Measurements from ENCODE around the gene TMEM123.

TMEM123 gene

DNA sequence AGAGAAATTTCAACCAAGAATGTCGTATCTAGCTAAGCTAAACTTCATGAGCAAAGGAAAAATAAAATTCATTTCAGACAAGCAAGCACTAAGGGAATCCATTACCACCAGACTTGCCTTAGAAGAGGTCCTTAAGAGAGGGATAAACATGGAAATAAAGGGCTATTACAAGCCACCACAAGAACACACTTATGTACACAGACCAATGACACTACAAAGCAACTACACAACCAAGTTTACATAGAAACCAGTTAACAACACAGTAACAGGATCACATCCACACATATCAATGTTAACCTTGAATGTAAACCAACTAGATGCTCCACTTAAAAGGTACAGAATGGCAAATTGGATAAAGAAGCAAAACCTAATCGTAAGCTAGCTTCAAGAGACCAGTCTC is 38.0 kb downstream of the TMEM123 start:
- no peak for DNase-seq (ENCODE audit: low spot score)
- TF ChIP-seq, protein P1, sequence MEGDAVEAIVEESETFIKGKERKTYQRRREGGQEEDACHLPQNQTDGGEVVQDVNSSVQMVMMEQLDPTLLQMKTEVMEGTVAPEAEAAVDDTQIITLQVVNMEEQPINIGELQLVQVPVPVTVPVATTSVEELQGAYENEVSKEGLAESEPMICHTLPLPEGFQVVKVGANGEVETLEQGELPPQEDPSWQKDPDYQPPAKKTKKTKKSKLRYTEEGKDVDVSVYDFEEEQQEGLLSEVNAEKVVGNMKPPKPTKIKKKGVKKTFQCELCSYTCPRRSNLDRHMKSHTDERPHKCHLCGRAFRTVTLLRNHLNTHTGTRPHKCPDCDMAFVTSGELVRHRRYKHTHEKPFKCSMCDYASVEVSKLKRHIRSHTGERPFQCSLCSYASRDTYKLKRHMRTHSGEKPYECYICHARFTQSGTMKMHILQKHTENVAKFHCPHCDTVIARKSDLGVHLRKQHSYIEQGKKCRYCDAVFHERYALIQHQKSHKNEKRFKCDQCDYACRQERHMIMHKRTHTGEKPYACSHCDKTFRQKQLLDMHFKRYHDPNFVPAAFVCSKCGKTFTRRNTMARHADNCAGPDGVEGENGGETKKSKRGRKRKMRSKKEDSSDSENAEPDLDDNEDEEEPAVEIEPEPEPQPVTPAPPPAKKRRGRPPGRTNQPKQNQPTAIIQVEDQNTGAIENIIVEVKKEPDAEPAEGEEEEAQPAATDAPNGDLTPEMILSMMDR (IDR thresholded peaks at IDR 0.05; ENCODE audit: extremely low read depth, missing control alignments), result no peak

DNA sequence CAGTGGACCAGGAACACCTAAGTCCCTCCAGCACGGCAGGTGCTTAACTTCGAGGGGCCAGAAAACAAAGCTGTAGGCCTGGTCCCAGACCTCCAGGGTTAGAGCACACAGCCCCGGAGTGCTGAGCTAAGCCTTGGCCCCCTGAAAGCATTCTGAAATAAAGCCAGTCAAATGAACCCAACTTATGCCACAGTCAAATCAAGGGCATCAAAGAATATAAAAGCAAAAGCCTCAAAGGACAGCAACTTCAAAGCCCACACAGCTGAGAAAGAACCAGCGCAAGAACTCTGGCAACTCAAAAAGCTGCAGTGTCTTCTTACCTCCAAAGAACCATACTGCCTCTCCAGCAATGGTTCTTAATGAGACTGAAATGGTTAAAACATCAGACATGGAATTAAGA is 39.1 kb downstream of the TMEM123 start:
- TF ChIP-seq, protein P1 (IDR thresholded peaks at IDR 0.05; ENCODE audit: extremely low read depth, missing control alignments), result no peak
- DNase-seq (ENCODE audit: low spot score), result no peak

DNA sequence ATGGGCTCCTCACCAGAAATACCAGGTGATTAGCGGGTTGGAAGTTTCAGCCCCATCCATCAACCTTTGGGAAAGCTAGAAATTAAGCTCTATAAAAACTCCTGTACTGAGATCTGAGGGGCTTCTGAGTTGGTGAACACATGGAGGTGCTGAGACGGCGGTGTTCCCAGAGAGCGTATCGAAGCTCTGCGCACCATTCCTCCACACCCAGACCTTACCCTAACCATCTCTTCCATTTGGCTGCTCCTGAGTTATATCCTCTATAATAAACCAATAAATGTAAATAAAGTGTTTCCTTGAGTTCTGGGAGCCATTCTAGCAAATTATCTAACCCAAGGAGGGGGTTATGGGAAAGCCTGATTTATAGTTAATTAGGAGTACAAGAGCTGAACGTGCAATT is 41.4 kb downstream of the TMEM123 start:
- TF ChIP-seq, protein P1 (IDR thresholded peaks at IDR 0.05; ENCODE audit: extremely low read depth, missing control alignments), result no peak

DNA sequence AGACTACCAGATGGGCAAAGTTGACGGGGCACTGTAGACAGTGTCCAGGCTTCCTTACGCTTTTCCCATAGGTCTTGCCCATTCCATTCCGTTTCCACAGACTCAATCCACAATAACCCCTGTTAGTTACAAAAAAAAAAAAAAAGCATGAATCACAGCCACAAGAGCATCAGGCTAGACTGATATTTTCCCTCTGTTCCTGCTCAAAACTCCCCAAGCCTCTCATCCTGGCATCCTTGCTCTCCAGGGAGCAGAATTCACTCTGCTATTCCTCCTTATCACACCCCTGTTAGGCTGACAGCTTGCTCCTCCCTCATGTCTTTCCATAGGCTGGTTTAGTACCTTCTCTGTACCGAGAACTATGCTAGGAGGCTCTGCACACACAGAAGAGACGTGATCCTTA is 42.2 kb downstream of the TMEM123 start:
- no peak for DNase-seq (ENCODE audit: low spot score)
- TF ChIP-seq, protein P1 (IDR thresholded peaks at IDR 0.05; ENCODE audit: extremely low read depth, missing control alignments), result no peak

More for the DNA sequence above, 41.4 kb downstream of the TMEM123 start:
- no peak for DNase-seq (ENCODE audit: low spot score)

DNA sequence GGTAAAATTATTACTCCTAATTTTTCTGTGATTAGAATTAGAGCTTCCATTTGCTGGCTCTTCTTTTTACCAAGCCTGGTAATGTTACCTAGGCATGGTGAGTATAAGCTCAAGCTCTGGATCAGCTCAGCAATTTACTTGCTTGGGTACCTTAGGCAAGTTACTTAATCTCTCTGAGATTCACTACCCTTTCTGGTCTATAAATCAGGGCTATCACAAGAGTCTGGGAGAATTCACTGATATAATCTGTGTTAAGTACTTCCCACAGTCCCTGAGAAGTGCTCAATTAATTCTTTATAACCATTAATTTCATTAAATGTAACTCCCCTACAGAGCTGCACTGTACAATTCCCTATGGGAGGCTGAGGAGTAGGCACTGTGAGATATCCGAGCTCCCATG is 44.2 kb downstream of the TMEM123 start:
- TF ChIP-seq, protein P1 (IDR thresholded peaks at IDR 0.05; ENCODE audit: extremely low read depth, missing control alignments), result no peak
- DNase-seq (ENCODE audit: low spot score), result no peak

DNA sequence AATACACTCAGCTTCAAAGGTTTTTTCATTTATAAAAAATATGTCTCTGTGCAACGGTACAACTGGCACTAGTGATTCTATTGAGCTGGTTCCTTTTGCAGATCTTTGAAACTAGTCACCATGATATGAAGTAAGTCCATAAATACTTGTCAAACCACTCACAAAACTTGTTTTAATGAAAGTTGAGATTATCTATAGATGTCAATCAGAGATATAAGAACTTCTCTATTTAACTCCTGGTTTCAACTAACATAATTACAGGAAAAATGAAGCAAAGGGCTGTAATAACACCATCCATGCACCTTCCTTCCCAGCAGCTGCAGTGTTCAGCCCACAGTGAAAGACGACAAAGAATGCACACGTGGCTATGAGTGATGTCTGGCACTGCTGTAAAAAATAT is 44.7 kb downstream of the TMEM123 start:
- no peak for DNase-seq (ENCODE audit: low spot score)
- TF ChIP-seq, protein P1 (IDR thresholded peaks at IDR 0.05; ENCODE audit: extremely low read depth, missing control alignments), result no peak

DNA sequence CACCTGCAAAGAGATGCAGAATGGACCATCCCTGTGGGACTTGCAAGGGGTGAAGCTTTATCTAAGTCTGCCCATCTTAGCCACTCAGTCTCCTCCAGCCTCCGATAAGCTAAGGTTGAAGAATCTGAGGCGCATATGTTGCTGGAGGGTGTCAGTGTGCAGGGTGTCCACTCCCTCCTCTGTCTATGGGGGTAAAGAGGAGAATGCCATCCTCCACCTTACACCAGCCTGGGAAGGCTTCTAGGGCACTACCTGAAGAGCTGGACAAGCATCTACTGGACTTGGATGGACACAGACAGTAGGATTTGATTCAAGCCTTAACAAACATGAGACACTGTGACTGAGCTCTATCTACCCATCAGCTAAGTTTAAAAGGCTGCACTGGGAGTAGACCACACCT is 46.5 kb downstream of the TMEM123 start:
- TF ChIP-seq, protein P1 (IDR thresholded peaks at IDR 0.05; ENCODE audit: extremely low read depth, missing control alignments), result no peak
- no peak for DNase-seq (ENCODE audit: low spot score)
